K562 (cell line): ENCODE measurements around the gene APOL3.

ENCODE experiments used
- DPF2 ChIP-seq: fragments of 450-650 bp; IDR thresholded peaks from 2 replicates; pipeline ENCODE4 v1.6.1; 2016
- EP300 ChIP-seq: IDR thresholded peaks from 2 replicates; pipeline ENCODE4 v1.6.1; 2012; ENCODE audit warnings: low read length, improper control_type of control experiment
- POU5F1 ChIP-seq: fragments of 150-350 bp; IDR thresholded peaks from 2 replicates; pipeline ENCODE4 v1.6.1; 2014; ENCODE audit warnings: borderline replicate concordance, low read length, low read depth, mild to moderate bottlenecking; ENCODE audit not compliant: partially characterized antibody
- RFX5 ChIP-seq: IDR thresholded peaks from 2 replicates; pipeline ENCODE4 v1.6.1; 2011; ENCODE audit warnings: low read depth, mild to moderate bottlenecking, improper control_type of control experiment, low read length
- RNF2 ChIP-seq: sonication (generic); IDR thresholded peaks from 2 replicates; pipeline ENCODE4 v1.6.1; 2016
- TAF1 ChIP-seq: IDR thresholded peaks from 2 replicates; pipeline ENCODE4 v1.6.1; 2011; ENCODE audit warnings: mild to moderate bottlenecking, low read length, moderate library complexity; ENCODE audit not compliant: insufficient read depth, control insufficient read depth, severe bottlenecking; ENCODE audit errors: extremely low read depth
- ZNF12 ChIP-seq: sonication (generic); formaldehyde crosslinking; IDR thresholded peaks from 2 replicates; pipeline ENCODE4 v1.4.0; 2020; ENCODE audit warnings: mild to moderate bottlenecking, missing genetic modification reagents
- ZNF324 ChIP-seq: fragments of 250-450 bp; sonication (Bioruptor Pico); IDR thresholded peaks from 2 replicates; pipeline ENCODE4 v1.4.0; 2020; ENCODE audit warnings: mild to moderate bottlenecking
- TF ChIP-seq, protein P1 (sequence below): sonication (generic); formaldehyde crosslinking; IDR thresholded peaks from 2 replicates; pipeline ENCODE4 v1.8.1; 2022; ENCODE audit warnings: missing genetic modification reagents
- TF ChIP-seq, protein P2 (sequence below): fragments of 450-650 bp; IDR thresholded peaks from 2 replicates; pipeline ENCODE4 v1.6.1; 2016; ENCODE audit warnings: borderline replicate concordance
- TF ChIP-seq, protein P3 (sequence below), 3 experiments: IDR thresholded peaks in 2 of 3; conservative IDR thresholded peaks in 1 of 3; 2 replicates each; pipeline ENCODE4 v1.5.1; 2011 to 2012; ENCODE audit warnings: low read length in 3 of 3, mild to moderate bottlenecking in 3 of 3, control low read depth in 2 of 3, improper control_type of control experiment in 1 of 3, inconsistent platforms in 1 of 3, low read depth in 1 of 3, mixed read lengths in 1 of 3, moderate library complexity in 1 of 3; ENCODE audit not compliant: insufficient read depth in 2 of 3
- TF ChIP-seq, protein P4 (sequence below): fragments of 250-450 bp; sonication (Bioruptor Pico); IDR thresholded peaks from 2 replicates; pipeline ENCODE4 v1.8.0; 2021; ENCODE audit warnings: mild to moderate bottlenecking, moderate library complexity
- TF ChIP-seq, protein P5 (sequence below): IDR thresholded peaks from 3 replicates; pipeline ENCODE4 v1.6.1; 2011; ENCODE audit warnings: borderline replicate concordance, mild to moderate bottlenecking; ENCODE audit not compliant: insufficient read length, insufficient read depth
- TF ChIP-seq, protein P6 (sequence below): sonication (generic); formaldehyde crosslinking; IDR thresholded peaks from 2 replicates; pipeline ENCODE4 v1.9.0; 2022; ENCODE audit warnings: mild to moderate bottlenecking, missing genetic modification reagents

DNA sequence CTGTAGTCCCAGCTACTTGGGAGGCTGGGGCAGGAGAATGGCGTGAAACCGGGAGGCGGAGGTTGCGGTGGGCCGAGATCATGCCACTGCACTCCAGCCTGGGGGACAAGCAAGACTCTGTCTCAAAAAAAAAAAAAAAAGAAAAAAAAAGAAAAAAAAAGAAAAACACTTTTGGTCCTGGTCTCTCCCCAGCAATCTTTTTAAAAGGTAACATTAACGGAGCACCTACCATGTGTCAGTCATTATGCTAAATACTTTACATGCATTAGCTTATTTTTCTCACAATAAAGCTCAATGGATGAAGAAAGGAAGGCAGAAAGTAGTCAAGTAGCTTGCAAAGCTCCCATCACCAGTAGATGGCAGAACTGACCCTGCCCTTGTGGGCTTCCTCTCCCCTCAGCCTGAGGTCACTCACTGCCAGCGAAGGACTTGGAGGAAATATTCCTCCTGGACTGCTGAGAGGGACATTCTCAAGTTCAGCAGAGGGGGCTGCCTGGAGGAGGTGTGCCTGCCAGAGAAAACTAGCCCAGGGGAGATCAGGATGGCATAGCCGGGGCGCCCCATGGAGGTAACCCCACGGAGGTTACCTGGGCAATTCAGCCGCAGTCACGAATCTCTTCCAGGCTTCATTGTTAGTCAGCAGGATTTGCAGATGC, 15.5 kb downstream of the APOL3 start:
- TF ChIP-seq DPF2 (no peak), ZNF12 (CRISPR knock-in tag) (no peak), ZNF324 (CRISPR knock-in tag) (no peak), RNF2 (no peak), RFX5 (no peak), POU5F1 (no peak), TAF1 (no peak), EP300 (no peak)
- TF ChIP-seq, protein P1, sequence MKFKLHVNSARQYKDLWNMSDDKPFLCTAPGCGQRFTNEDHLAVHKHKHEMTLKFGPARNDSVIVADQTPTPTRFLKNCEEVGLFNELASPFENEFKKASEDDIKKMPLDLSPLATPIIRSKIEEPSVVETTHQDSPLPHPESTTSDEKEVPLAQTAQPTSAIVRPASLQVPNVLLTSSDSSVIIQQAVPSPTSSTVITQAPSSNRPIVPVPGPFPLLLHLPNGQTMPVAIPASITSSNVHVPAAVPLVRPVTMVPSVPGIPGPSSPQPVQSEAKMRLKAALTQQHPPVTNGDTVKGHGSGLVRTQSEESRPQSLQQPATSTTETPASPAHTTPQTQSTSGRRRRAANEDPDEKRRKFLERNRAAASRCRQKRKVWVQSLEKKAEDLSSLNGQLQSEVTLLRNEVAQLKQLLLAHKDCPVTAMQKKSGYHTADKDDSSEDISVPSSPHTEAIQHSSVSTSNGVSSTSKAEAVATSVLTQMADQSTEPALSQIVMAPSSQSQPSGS (CRISPR knock-in tag): no peak
- TF ChIP-seq, protein P2, sequence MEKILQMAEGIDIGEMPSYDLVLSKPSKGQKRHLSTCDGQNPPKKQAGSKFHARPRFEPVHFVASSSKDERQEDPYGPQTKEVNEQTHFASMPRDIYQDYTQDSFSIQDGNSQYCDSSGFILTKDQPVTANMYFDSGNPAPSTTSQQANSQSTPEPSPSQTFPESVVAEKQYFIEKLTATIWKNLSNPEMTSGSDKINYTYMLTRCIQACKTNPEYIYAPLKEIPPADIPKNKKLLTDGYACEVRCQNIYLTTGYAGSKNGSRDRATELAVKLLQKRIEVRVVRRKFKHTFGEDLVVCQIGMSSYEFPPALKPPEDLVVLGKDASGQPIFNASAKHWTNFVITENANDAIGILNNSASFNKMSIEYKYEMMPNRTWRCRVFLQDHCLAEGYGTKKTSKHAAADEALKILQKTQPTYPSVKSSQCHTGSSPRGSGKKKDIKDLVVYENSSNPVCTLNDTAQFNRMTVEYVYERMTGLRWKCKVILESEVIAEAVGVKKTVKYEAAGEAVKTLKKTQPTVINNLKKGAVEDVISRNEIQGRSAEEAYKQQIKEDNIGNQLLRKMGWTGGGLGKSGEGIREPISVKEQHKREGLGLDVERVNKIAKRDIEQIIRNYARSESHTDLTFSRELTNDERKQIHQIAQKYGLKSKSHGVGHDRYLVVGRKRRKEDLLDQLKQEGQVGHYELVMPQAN: no peak
- TF ChIP-seq, protein P3, sequence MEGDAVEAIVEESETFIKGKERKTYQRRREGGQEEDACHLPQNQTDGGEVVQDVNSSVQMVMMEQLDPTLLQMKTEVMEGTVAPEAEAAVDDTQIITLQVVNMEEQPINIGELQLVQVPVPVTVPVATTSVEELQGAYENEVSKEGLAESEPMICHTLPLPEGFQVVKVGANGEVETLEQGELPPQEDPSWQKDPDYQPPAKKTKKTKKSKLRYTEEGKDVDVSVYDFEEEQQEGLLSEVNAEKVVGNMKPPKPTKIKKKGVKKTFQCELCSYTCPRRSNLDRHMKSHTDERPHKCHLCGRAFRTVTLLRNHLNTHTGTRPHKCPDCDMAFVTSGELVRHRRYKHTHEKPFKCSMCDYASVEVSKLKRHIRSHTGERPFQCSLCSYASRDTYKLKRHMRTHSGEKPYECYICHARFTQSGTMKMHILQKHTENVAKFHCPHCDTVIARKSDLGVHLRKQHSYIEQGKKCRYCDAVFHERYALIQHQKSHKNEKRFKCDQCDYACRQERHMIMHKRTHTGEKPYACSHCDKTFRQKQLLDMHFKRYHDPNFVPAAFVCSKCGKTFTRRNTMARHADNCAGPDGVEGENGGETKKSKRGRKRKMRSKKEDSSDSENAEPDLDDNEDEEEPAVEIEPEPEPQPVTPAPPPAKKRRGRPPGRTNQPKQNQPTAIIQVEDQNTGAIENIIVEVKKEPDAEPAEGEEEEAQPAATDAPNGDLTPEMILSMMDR (IDR thresholded peaks at IDR 0.05 in 2 of 3, conservative IDR thresholded peaks at IDR 0.05 in 1 of 3; ENCODE audit: insufficient read depth in 2 of 3, low read depth in 1 of 3, low read length in 3 of 3): peak; percentile 69 to 85 (median 76)
- TF ChIP-seq, protein P4, sequence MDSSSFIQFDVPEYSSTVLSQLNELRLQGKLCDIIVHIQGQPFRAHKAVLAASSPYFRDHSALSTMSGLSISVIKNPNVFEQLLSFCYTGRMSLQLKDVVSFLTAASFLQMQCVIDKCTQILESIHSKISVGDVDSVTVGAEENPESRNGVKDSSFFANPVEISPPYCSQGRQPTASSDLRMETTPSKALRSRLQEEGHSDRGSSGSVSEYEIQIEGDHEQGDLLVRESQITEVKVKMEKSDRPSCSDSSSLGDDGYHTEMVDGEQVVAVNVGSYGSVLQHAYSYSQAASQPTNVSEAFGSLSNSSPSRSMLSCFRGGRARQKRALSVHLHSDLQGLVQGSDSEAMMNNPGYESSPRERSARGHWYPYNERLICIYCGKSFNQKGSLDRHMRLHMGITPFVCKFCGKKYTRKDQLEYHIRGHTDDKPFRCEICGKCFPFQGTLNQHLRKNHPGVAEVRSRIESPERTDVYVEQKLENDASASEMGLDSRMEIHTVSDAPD (CRISPR knock-in tag): no peak
- TF ChIP-seq, protein P5, sequence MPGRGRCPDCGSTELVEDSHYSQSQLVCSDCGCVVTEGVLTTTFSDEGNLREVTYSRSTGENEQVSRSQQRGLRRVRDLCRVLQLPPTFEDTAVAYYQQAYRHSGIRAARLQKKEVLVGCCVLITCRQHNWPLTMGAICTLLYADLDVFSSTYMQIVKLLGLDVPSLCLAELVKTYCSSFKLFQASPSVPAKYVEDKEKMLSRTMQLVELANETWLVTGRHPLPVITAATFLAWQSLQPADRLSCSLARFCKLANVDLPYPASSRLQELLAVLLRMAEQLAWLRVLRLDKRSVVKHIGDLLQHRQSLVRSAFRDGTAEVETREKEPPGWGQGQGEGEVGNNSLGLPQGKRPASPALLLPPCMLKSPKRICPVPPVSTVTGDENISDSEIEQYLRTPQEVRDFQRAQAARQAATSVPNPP: no peak
- TF ChIP-seq, protein P6, sequence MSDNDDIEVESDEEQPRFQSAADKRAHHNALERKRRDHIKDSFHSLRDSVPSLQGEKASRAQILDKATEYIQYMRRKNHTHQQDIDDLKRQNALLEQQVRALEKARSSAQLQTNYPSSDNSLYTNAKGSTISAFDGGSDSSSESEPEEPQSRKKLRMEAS (CRISPR knock-in tag): no peak
